ENCODE measurements around the gene PPP2R2C.

Gene PPP2R2C

DNA sequence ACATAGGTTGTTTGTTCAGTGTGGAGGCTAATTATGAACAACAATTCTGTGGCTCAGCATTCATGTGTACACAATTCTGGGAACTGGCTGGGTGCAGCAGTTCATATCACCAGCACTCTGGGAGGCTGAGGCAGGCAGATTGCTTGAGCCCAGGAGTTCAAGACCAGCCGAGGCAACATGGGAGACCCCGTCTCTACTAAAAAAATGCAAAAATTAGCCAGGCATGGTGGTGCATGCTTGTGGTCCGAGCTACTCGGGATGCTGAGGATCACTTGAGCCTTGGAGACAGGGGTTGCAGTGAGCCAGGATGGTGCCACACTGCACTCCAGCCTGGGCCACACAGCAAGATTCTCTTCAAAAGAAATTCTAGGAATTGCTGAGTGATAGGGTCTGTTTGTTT, 4.5 kb upstream of the PPP2R2C start:
- ChIA-PET POLR2A (no interaction called here), CTCF (no interaction called here)
- Histone ChIP-seq H3K27ac (ENCODE audit: extremely low read depth, low read depth, low read length) (no peak overlapping the region), H3K36me3 (ENCODE audit: control insufficient read depth in 2 of 2, insufficient read depth in 1 of 2, low read length in 2 of 2) (no peaks in the 10 kb centered on the region), H3K9me3 (ENCODE audit: control insufficient read depth, insufficient read depth, low read depth, low read length) (no peaks in the 10 kb centered on the region), H3K4me3 (ENCODE audit: low read depth, low read length) (no peak overlapping the region), H3K4me1 (ENCODE audit: control insufficient read depth, insufficient read depth, low read length) (no peaks in the 10 kb centered on the region)
- TF ChIP-seq BCL6B (tag by site-specific recombination; IDR thresholded peaks at IDR 0.05) (no peak), ZNF610 (tag by site-specific recombination; IDR thresholded peaks at IDR 0.05; ENCODE audit: borderline replicate concordance) (no peak)

GRCh38 chr4:6475492-6476020, 3.1 kb upstream of the PPP2R2C start:
- POLR2A ChIA-PET = no interaction called here
- CTCF ChIA-PET = no interaction called here
- no peaks in the 10 kb centered on the region for H3K9me3 ChIP-seq (ENCODE audit: control insufficient read depth, insufficient read depth, low read depth, low read length)

DNA sequence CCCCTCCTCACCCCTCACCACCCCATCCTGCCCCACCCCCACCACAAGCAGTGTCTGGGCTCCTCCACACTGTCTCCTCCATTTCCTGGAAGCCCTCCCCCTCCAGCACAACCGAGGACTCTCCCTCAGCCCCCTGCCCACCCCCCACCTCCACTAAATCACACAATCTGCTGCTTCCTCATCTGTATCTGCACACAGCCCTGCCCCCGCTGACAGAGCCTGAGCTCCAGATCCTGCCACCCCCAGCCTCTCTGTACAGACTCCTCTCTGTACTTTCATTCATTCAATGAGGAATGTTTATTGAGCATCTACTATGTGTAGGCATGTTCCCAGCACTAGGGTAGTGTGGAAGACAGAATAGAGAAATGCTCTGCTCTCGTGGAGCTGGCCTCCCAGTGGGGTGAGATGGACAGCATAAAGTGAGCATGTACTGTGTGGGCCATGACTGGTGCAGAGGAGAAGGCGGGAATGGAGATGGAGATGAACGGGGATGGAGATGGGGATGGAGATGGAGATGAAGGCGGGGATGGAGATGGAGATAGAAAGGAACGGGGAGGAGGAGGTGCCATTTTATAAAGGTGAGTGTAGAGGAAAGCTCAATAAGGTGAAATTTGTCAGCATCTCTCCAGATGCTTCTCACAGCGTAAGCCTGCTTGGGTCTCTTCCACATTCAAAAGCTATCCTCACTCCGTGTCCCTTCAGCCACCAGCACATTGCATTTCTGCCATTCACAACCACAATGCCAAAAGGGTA, 2.5 kb upstream of the PPP2R2C start:
- ChIA-PET CTCF (interaction anchor here (1.0 to 1.1 kb wide), 4 partner anchors 10 to 143 kb away, joined by 3 to 4 read pairs (median 4); no protein-coding TSS in a partner anchor), POLR2A (no interaction called here)
- Histone ChIP-seq H3K36me3 (ENCODE audit: control insufficient read depth in 2 of 2, insufficient read depth in 1 of 2, low read length in 2 of 2) (no peaks in the 10 kb centered on the region), H3K4me3 (ENCODE audit: low read depth, low read length) (no peak overlapping the region), H3K27ac (ENCODE audit: extremely low read depth, low read depth, low read length) (no peak overlapping the region), H3K4me1 (ENCODE audit: control insufficient read depth, insufficient read depth, low read length) (no peaks in the 10 kb centered on the region), H3K9me3 (ENCODE audit: control insufficient read depth, insufficient read depth, low read depth, low read length) (no peaks in the 10 kb centered on the region)
- TF ChIP-seq ZNF114 (tag by site-specific recombination; IDR thresholded peaks at IDR 0.05) (no peak), ZNF664 (tag by site-specific recombination; IDR thresholded peaks at IDR 0.05) (peak; percentile 76)

More at GRCh38 chr4:6475492-6476020, 3.1 kb upstream of the PPP2R2C start:
- H3K4me3 ChIP-seq (ENCODE audit: low read depth, low read length) = no peak overlapping the region
- H3K36me3 ChIP-seq (ENCODE audit: control insufficient read depth in 2 of 2, insufficient read depth in 1 of 2, low read length in 2 of 2) = no peaks in the 10 kb centered on the region
- H3K27ac ChIP-seq (ENCODE audit: extremely low read depth, low read depth, low read length) = no peak overlapping the region
- no peaks in the 10 kb centered on the region for H3K4me1 ChIP-seq (ENCODE audit: control insufficient read depth, insufficient read depth, low read length)
- TF ChIP-seq ZBTB20 (tag by site-specific recombination; IDR thresholded peaks at IDR 0.05) (no peak), ZNF169 (tag by site-specific recombination; IDR thresholded peaks at IDR 0.05) (no peak), OVOL3 (tag by site-specific recombination; IDR thresholded peaks at IDR 0.05) (no peak), ZNF132 (tag by site-specific recombination; IDR thresholded peaks at IDR 0.05; ENCODE audit: borderline replicate concordance) (no peak), ZSCAN30 (tag by site-specific recombination; IDR thresholded peaks at IDR 0.05) (no peak), RBAK (tag by site-specific recombination; IDR thresholded peaks at IDR 0.05) (no peak), ZNF23 (tag by site-specific recombination; IDR thresholded peaks at IDR 0.05; ENCODE audit: borderline replicate concordance) (no peak), MEIS1 (CRISPR knock-in tag; IDR thresholded peaks at IDR 0.05; ENCODE audit: borderline replicate concordance) (no peak), AEBP2 (tag by site-specific recombination; IDR thresholded peaks at IDR 0.05; ENCODE audit: borderline replicate concordance) (no peak)
- TF ChIP-seq, protein P1, sequence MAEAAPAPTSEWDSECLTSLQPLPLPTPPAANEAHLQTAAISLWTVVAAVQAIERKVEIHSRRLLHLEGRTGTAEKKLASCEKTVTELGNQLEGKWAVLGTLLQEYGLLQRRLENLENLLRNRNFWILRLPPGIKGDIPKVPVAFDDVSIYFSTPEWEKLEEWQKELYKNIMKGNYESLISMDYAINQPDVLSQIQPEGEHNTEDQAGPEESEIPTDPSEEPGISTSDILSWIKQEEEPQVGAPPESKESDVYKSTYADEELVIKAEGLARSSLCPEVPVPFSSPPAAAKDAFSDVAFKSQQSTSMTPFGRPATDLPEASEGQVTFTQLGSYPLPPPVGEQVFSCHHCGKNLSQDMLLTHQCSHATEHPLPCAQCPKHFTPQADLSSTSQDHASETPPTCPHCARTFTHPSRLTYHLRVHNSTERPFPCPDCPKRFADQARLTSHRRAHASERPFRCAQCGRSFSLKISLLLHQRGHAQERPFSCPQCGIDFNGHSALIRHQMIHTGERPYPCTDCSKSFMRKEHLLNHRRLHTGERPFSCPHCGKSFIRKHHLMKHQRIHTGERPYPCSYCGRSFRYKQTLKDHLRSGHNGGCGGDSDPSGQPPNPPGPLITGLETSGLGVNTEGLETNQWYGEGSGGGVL (tag by site-specific recombination; IDR thresholded peaks at IDR 0.05) = no peak
